Stimulated activated CD4-positive, alpha-beta T cell treated with anti-CD3 and anti-CD28 coated beads, Interleukin-15, amount 100 ng/mL, for 1 hour (primary cell): ENCODE data around the gene RNF167.

Source experiments
- DNase-seq, 2 donors: peaks; one replicate each; pipeline ENCODE4 v3.0.0-alpha.2; 2020; ENCODE audit warnings: low read depth in 1 of 2, low spot score in 1 of 2

RNF167 gene

GRCh38 chr17:4938688-4939545, 1.2 kb upstream of the RNF167 start:
- DNase-seq, result no peak

- DNase-seq, result no peak
Observed at GRCh38 chr17:4939546-4939795, 597 bp upstream of the RNF167 start.

GRCh38 chr17:4940555-4941318, 669 bp downstream of the RNF167 start:
- peak in 1 of 2 donors; percentile 25 for DNase-seq

GRCh38 chr17:4941319-4941610, 1.2 kb downstream of the RNF167 start:
- DNase-seq, result no peak

- no peak for DNase-seq
Observed at GRCh38 chr17:4942760-4943508, 2.9 kb downstream of the RNF167 start.

GRCh38 chr17:4944163-4944553, 4.1 kb downstream of the RNF167 start:
- no peak for DNase-seq

- no peak for DNase-seq
Observed at GRCh38 chr17:4944554-4945175, 4.6 kb downstream of the RNF167 start.

GRCh38 chr17:4945176-4945943, 5.3 kb downstream of the RNF167 start:
- peak; percentile 59 to 72 for DNase-seq

GRCh38 chr17:4945944-4946280, 5.8 kb downstream of the RNF167 start:
- DNase-seq, result no peak

GRCh38 chr17:4946312-4946976, 6.4 kb downstream of the RNF167 start:
- no peak for DNase-seq

- DNase-seq, result no peak
Observed at GRCh38 chr17:4947010-4947410, 6.9 kb downstream of the RNF167 start.

- peak; percentile 55 to 59 for DNase-seq
Observed at GRCh38 chr17:4947411-4948165, 7.5 kb downstream of the RNF167 start.

GRCh38 chr17:4948166-4948930, 8.3 kb downstream of the RNF167 start, which contains the start of gene PFN1:
TSS of gene PFN1 (minus strand) at chr17:4948530. CDS start at chr17:4948394, 136 bp downstream.
- DNase-seq, result peak; percentile 83 to 85

GRCh38 chr17:4948931-4949320, 8.9 kb downstream of the RNF167 start:
- peak; percentile 47 to 59 for DNase-seq

GRCh38 chr17:4949321-4950074, 9.4 kb downstream of the RNF167 start:
- peak; percentile 57 to 61 for DNase-seq

GRCh38 chr17:4950075-4950745, 10.1 kb downstream of the RNF167 start:
- DNase-seq, result peak in 1 of 2 donors; percentile 58

- no peak for DNase-seq
Observed at GRCh38 chr17:4950746-4951204, 10.7 kb downstream of the RNF167 start, which contains the start of gene ENO3. TSS of gene ENO3 (plus strand) at chr17:4951119. CDS start at chr17:4951830, 711 bp downstream.
